HG02938 (cell line): ENCODE measurements around the gene CCR2.
"Not testable (repeated sequence)": the region's sequence is repeated elsewhere in the genome, so short reads cannot be mapped to it uniquely, and the experiment has no call there.

Experiments used
- ATAC-seq: cut with Tn5 transposase; IDR thresholded peaks from one replicate; pipeline ENCODE4 v1.9.1; 2021; ENCODE audit warnings: mild to moderate bottlenecking, moderate library complexity; ENCODE audit not compliant: unreplicated experiment

Gene CCR2

GRCh38 chr3:46400846-46401245 is 46.9 kb downstream of the CCR2 start:
- ATAC-seq = no peak

GRCh38 chr3:46401579-46401978 is 47.7 kb downstream of the CCR2 start:
- ATAC-seq = no peak

DNA sequence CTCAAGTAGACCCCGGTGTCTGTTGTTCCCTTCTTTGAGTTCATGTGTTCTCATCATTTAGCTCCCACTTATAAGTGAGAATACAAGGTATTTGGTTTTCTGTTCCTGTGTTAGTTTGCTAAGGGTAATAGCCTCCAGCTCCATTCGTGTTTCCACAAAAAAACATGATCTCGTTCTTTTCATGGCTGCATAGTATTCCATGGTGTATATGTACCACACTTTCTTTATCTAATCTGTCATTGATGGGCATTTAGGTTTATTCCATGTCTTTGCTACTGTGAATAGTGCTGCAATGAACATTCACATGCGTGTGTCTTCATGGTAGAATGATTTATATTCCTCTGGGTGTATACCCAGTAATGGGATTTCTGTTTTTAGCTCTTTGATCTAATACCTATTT is 49.0 kb downstream of the CCR2 start:
- not testable (repeated sequence) for ATAC-seq

GRCh38 chr3:46405301-46406019 is 51.5 kb downstream of the CCR2 start:
- no peak for ATAC-seq

- ATAC-seq = no peak
Observed at GRCh38 chr3:46406443-46406787, 52.5 kb downstream of the CCR2 start.

DNA sequence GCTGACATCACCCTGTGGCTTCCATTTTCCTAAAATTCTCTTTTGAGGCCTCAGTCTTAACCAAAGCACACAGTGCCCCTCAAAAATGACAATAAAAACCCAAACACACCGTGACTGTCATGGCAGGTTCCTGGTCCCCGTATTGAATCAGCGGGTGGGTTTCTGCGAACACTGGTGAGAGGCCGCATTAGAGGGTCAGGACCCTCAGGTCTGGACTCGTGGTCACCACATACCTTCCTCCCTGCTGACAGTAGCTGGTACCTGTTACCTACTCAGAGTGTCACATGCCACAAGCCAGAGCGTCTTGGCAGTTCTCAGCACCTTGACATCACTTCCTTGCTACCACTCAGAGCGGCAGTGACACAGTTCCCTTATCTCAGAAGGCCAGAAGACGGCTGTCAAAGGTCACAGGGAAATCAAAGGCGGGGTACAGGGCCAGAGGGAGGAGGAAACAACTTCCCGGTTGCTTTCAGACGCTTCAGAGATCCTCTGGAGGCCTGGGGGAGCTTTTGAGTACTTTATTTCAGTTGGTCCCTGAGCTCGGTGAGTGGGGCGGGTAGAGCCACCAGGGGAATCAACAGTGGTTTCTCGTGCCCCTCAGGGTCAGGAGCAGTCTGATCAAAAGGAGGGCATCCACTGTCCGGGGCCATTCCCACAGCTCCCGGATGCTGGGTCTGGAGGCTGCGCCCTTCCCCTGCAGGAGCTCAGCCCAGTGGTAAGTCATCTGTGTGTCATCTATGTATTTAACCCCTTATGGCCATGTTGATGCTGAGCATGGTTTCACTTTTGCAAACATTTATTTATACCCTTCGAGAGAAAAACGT is 53.1 kb downstream of the CCR2 start, which contains the start of the genes CCR5AS and CCRL2:
Gene CCR5AS, minus strand, starts transcription at position 279 of the 824 bp plus-strand sequence.
Gene CCRL2, plus strand, starts transcription at position 472 of the 824 bp plus-strand sequence. CDS start 821 bp downstream, outside the sequence.
- no peak for ATAC-seq

DNA sequence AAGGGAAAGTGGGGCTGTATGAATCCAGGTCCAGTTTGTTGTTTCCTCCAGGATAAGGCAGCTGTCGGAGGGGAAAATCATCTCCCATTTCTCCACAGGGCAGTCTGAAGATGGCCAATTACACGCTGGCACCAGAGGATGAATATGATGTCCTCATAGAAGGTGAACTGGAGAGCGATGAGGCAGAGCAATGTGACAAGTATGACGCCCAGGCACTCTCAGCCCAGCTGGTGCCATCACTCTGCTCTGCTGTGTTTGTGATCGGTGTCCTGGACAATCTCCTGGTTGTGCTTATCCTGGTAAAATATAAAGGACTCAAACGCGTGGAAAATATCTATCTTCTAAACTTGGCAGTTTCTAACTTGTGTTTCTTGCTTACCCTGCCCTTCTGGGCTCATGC is 54.1 kb downstream of the CCR2 start:
- ATAC-seq = no peak

- ATAC-seq = no peak
Observed at GRCh38 chr3:46408853-46409252, 54.9 kb downstream of the CCR2 start.

DNA sequence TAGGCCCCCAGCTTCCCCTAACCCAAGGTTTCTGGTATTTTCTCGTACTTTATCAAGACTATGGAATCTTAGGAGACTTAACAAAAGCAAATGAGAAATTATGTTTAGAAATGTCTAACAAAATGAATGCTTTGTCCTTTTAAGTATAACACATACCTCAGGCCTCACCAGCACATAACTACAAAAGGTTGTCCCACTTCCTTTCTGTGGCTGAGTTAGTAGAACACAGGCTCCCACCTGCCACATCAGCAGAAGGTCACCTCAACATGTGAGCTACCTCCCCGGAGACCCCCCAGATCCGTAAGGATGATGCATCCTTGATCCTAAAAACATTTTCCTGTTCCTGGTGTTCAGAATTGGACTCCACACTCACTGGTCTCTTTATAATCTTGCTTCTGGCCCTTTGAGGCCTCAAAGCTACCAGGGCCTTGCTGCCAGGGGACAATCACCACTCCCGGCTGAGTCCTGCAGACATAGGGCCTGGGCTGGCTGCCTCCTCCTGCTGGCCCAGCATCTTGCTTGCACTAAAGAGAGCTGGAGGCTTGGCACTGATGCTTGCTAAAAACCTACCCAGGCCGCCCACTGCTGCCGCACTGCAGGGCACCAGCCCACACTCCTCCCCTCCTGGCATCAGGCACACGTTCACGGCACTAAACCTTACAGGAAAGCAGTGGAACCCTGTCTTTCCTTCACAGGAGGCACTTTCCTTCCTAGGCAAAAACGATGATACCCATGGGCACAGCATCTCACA is 56.0 kb downstream of the CCR2 start:
- no peak for ATAC-seq
